IMR-90 (cell line): ENCODE measurements around the gene EVI5. TPM values are rescaled to one million over a fixed set of nuclear protein-coding genes. Genes with fewer than 3 reads are reported as not detected.

Experiments used
- ATAC-seq: fragments of 200-7000 bp; cut with Tn5 transposase; 2 replicates; pipeline ENCODE4 v1.9.1; 2020; ENCODE audit warnings: low read depth, mild to moderate bottlenecking, moderate library complexity
- BruUV-seq: library from RNA; stranded (reverse); fragments of 400-500 nt; replicated peaks from 2 replicates; lab custom pipeline; 2021; lab: Mats Ljungman, UMichigan
- CTCF ChIA-PET: fragments of 300-600 bp; formaldehyde crosslinking; extraction: SDS; loops from one replicate; lab custom pipeline; 2021; ENCODE audit warnings: antibody characterized with exemption; lab: Yijun Ruan, JAX
- POLR2A ChIA-PET: fragments of 300-600 bp; sonication (Branson Sonifier 250); formaldehyde crosslinking; loops from one replicate; lab custom pipeline; 2022; ENCODE audit warnings: antibody characterized with exemption; ENCODE audit not compliant: unreplicated experiment; lab: Charles Lee
- DNase-seq: peaks from one replicate; pipeline ENCODE4 v3.0.0; 2013
- H2AFZ ChIP-seq: replicated peaks from 2 replicates; pipeline ENCODE3; 2013; ENCODE audit warnings: low read length, mild to moderate bottlenecking; ENCODE audit not compliant: poor library complexity
- H2AK5ac ChIP-seq: 2 replicates; pipeline ENCODE4 v1.6.1; 2013; ENCODE audit warnings: low read depth, low read length, inconsistent platforms
- H2AK9ac ChIP-seq: replicated peaks from 2 replicates; pipeline ENCODE3; 2013; ENCODE audit warnings: mild to moderate bottlenecking, low read depth, low read length, moderate library complexity; ENCODE audit not compliant: poor library complexity
- H2BK120ac ChIP-seq: 2 replicates; pipeline ENCODE4 v1.6.1; 2013; ENCODE audit warnings: low read depth, low read length, inconsistent platforms
- H2BK15ac ChIP-seq: 3 replicates; pipeline ENCODE4 v1.6.1; 2013; ENCODE audit warnings: low read depth, low read length, inconsistent platforms
- H2BK20ac ChIP-seq: 2 replicates; pipeline ENCODE4 v1.6.1; 2013; ENCODE audit warnings: low read depth, mild to moderate bottlenecking, inconsistent platforms, low read length, moderate library complexity
- H2BK5ac ChIP-seq: 2 replicates; pipeline ENCODE4 v1.6.1; 2013; ENCODE audit warnings: mild to moderate bottlenecking, low read depth, low read length, inconsistent platforms; ENCODE audit not compliant: poor library complexity, severe bottlenecking
- H3K14ac ChIP-seq: replicated peaks from 2 replicates; pipeline ENCODE4 v1.6.1; 2013; ENCODE audit warnings: low read depth, low read length, inconsistent platforms
- H3K18ac ChIP-seq: 2 replicates; pipeline ENCODE4 v1.6.1; 2013; ENCODE audit warnings: low read depth, low read length, control low read depth
- H3K23ac ChIP-seq: 2 replicates; pipeline ENCODE4 v1.6.1; 2013; ENCODE audit warnings: low read depth, low read length, inconsistent platforms
- H3K27ac ChIP-seq: 2 replicates; pipeline ENCODE4 v1.5.1; 2013; ENCODE audit warnings: mild to moderate bottlenecking, control low read depth, low read length; ENCODE audit not compliant: insufficient read depth
- H3K27me3 ChIP-seq: 2 replicates; pipeline ENCODE4 v1.6.1; 2013; ENCODE audit warnings: low read length; ENCODE audit not compliant: control insufficient read depth, insufficient read depth
- H3K36me3 ChIP-seq: 2 replicates; pipeline ENCODE4 v1.6.1; 2013; ENCODE audit warnings: low read length, mixed read lengths; ENCODE audit not compliant: control insufficient read depth, insufficient read depth
- H3K4ac ChIP-seq: 2 replicates; pipeline ENCODE4 v1.6.1; 2013; ENCODE audit warnings: low read depth, low read length, inconsistent platforms
- H3K4me1 ChIP-seq: 2 replicates; pipeline ENCODE4 v1.6.1; 2013; ENCODE audit warnings: low read length, mixed read lengths; ENCODE audit not compliant: control insufficient read depth, insufficient read depth
- H3K4me2 ChIP-seq: 2 replicates; pipeline ENCODE4 v1.6.1; 2013; ENCODE audit warnings: low read depth, mild to moderate bottlenecking, control low read depth, low read length, moderate library complexity
- H3K4me3 ChIP-seq: 2 replicates; pipeline ENCODE4 v1.5.1; 2013; ENCODE audit warnings: low read depth, mild to moderate bottlenecking, control low read depth, low read length, moderate library complexity; ENCODE audit not compliant: insufficient read depth
- H3K56ac ChIP-seq: 2 replicates; pipeline ENCODE4 v1.6.1; 2013; ENCODE audit warnings: low read length, inconsistent platforms; ENCODE audit not compliant: insufficient read depth; ENCODE audit errors: extremely low read depth
- H3K79me1 ChIP-seq, 2 experiments: 2 replicates each; pipeline ENCODE4 v1.6.1; 2013; ENCODE audit warnings: low read length in 2 of 2, inconsistent platforms in 1 of 2, low read depth in 1 of 2
- H3K9ac ChIP-seq: 2 replicates; pipeline ENCODE4 v1.6.1; 2013; ENCODE audit warnings: low read depth, low read length, control low read depth
- H3K9me1 ChIP-seq: 2 replicates; pipeline ENCODE4 v1.6.1; 2013; ENCODE audit warnings: low read length, inconsistent platforms; ENCODE audit not compliant: insufficient read depth
- H3K9me3 ChIP-seq: 2 replicates; pipeline ENCODE4 v1.6.1; 2013; ENCODE audit warnings: low read length; ENCODE audit not compliant: control insufficient read depth, insufficient read depth
- H4K20me1 ChIP-seq: 2 replicates; pipeline ENCODE4 v1.6.1; 2013; ENCODE audit warnings: low read length, inconsistent platforms; ENCODE audit not compliant: insufficient read depth
- H4K5ac ChIP-seq: 2 replicates; pipeline ENCODE4 v1.6.1; 2013; ENCODE audit warnings: mild to moderate bottlenecking, low read depth, low read length, control low read depth
- H4K8ac ChIP-seq, 2 experiments: 2 replicates each; pipeline ENCODE4 v1.6.1; 2013; ENCODE audit warnings: low read depth in 2 of 2, low read length in 2 of 2, control low read depth in 1 of 2, inconsistent platforms in 1 of 2
- H4K91ac ChIP-seq: 2 replicates; pipeline ENCODE4 v1.6.1; 2013; ENCODE audit warnings: low read depth, low read length, inconsistent platforms; ENCODE audit not compliant: insufficient read depth
- BHLHE40 ChIP-seq: fragments of 150-350 bp; IDR thresholded peaks from 2 replicates; pipeline ENCODE4 v1.6.1; 2016; ENCODE audit warnings: mild to moderate bottlenecking, low read depth, low read length
- CEBPB ChIP-seq: IDR thresholded peaks from 2 replicates; pipeline ENCODE4 v1.6.1; 2012; ENCODE audit warnings: low read depth, low read length, improper control_type of control experiment
- CHD1 ChIP-seq: IDR thresholded peaks from 2 replicates; pipeline ENCODE4 v1.6.1; 2012; ENCODE audit warnings: low read depth, low read length, improper control_type of control experiment
- ELK1 ChIP-seq: fragments of 150-350 bp; IDR thresholded peaks from 2 replicates; pipeline ENCODE4 v1.6.1; 2016; ENCODE audit warnings: low read depth, mild to moderate bottlenecking, low read length, moderate library complexity, borderline replicate concordance
- FOS ChIP-seq: fragments of 150-350 bp; IDR thresholded peaks from 2 replicates; pipeline ENCODE4 v1.6.1; 2016; ENCODE audit warnings: low read depth, low read length
- MAFK ChIP-seq: IDR thresholded peaks from 2 replicates; pipeline ENCODE4 v1.6.1; 2012; ENCODE audit warnings: low read depth, low read length, improper control_type of control experiment
- MAZ ChIP-seq: IDR thresholded peaks from 2 replicates; pipeline ENCODE4 v1.6.1; 2012; ENCODE audit warnings: low read depth, mild to moderate bottlenecking, low read length, improper control_type of control experiment, moderate library complexity, borderline replicate concordance
- MXI1 ChIP-seq: IDR thresholded peaks from 2 replicates; pipeline ENCODE4 v1.6.1; 2012; ENCODE audit warnings: low read depth, mild to moderate bottlenecking, low read length, moderate library complexity, borderline replicate concordance
- NFE2L2 ChIP-seq: fragments of 150-350 bp; IDR thresholded peaks from 2 replicates; pipeline ENCODE4 v1.6.1; 2016; ENCODE audit warnings: low read depth, mild to moderate bottlenecking, low read length
- POLR2A ChIP-seq: IDR thresholded peaks from 2 replicates; pipeline ENCODE4 v1.6.1; 2012; ENCODE audit warnings: mild to moderate bottlenecking, low read depth, low read length
- RAD21 ChIP-seq: IDR thresholded peaks from 2 replicates; pipeline ENCODE4 v1.6.1; 2012; ENCODE audit warnings: low read length, improper control_type of control experiment
- RCOR1 ChIP-seq: IDR thresholded peaks from 2 replicates; pipeline ENCODE4 v1.6.1; 2012; ENCODE audit warnings: mild to moderate bottlenecking, low read length, improper control_type of control experiment; ENCODE audit not compliant: insufficient replicate concordance
- RFX5 ChIP-seq: IDR thresholded peaks from 2 replicates; pipeline ENCODE4 v1.8.0; 2012; ENCODE audit warnings: low read depth, mild to moderate bottlenecking, low read length, moderate library complexity
- SMC3 ChIP-seq: fragments of 150-350 bp; IDR thresholded peaks from 2 replicates; pipeline ENCODE4 v1.6.1; 2016; ENCODE audit warnings: low read depth, mild to moderate bottlenecking, antibody characterized with exemption, low read length, moderate library complexity
- USF2 ChIP-seq: fragments of 150-350 bp; IDR thresholded peaks from 2 replicates; pipeline ENCODE4 v1.6.1; 2017; ENCODE audit warnings: mild to moderate bottlenecking, antibody characterized with exemption, low read length, low read depth
- dilution Hi-C: fragments of 300-500 bp; cut with HindIII; formaldehyde crosslinking; loops from one replicate; pipeline ENCODE4 v1.14.3; 2018; ENCODE audit warnings: low sequenced_read_pairs; ENCODE audit not compliant: unreplicated experiment
- in situ Hi-C: fragments of 300-500 bp; cut with MboI; formaldehyde crosslinking; loops from 3 replicates; pipeline ENCODE4 v1.14.3; 2019; ENCODE audit warnings: low sequenced_read_pairs, inconsistent platforms, mixed read lengths
- intact Hi-C: fragments of 100-400 bp; cut with micrococcal nuclease; formaldehyde crosslinking; loops from 2 replicates; pipeline ENCODE4 v1.10.0; 2022
- polyA plus RNA-seq, 3 experiments: library from polyadenylated mRNA; depleted of rRNA; stranded (reverse); fragments of >200 nt; gene quantifications; 2 replicates each; pipeline ENCODE4 v1.2.3, GENCODE V29; 2012; ENCODE audit warnings: low replicate concordance in 1 of 3
- total RNA-seq: library from RNA; depleted of rRNA; stranded (reverse); fragments of >200 nt; gene quantifications from 2 replicates; pipeline ENCODE4 v1.2.3, GENCODE V29; 2012
- TF ChIP-seq, protein P1 (sequence below): conservative IDR thresholded peaks from 2 replicates; pipeline ENCODE4 v1.5.1; 2012; ENCODE audit warnings: mild to moderate bottlenecking, low read depth, low read length, improper control_type of control experiment

EVI5 gene
- total and polyA plus RNA-seq, 2 of the 4 experiments (the other 2 are of a cell fraction) = 13.9 to 26.9 TPM

GRCh38 chr1:92695104-92695503 is 89.8 kb downstream of the EVI5 start:
- no peak overlapping the region for H2BK120ac ChIP-seq
- in situ Hi-C loops = no loop called here
- H4K20me1 ChIP-seq = no peaks in the 10 kb centered on the region
- no peak overlapping the region for H3K18ac ChIP-seq
- no peak overlapping the region for H3K56ac ChIP-seq
- no peak overlapping the region for H3K27ac ChIP-seq
- no peak overlapping the region for H4K5ac ChIP-seq
- no TSS peak for BruUV-seq
- no peak overlapping the region for H3K4ac ChIP-seq
- no peaks in the 10 kb centered on the region; the same call in 1 of the 2 replicates for H3K9me1 ChIP-seq
- no peak overlapping the region for H3K14ac ChIP-seq
- no peak overlapping the region for H4K91ac ChIP-seq
- peaks cover 1% of the 10 kb centered on the region; the same call in 1 of the 2 replicates for H3K4me1 ChIP-seq
- no peak overlapping the region for H2AFZ ChIP-seq
- H3K27me3 ChIP-seq = no peaks in the 10 kb centered on the region
- H3K36me3 ChIP-seq = peaks cover 12% of the 10 kb centered on the region
- H2BK20ac ChIP-seq = no peak overlapping the region
- no peak overlapping the region for H2AK9ac ChIP-seq
- H2BK5ac ChIP-seq = peak overlapping the region; percentile 25
- H3K9ac ChIP-seq = no peak overlapping the region
- ATAC-seq (peak; percentile 32), DNase-seq (peak; percentile 66)
- CTCF ChIA-PET = no interaction called here
- H3K79me1 ChIP-seq = peaks cover 2 to 6% of the 10 kb centered on the region in 2 experiments; a peak in 1 of 4 replicates
- no peak overlapping the region for H2AK5ac ChIP-seq
- H4K8ac ChIP-seq = no peak overlapping the region
- H3K4me3 ChIP-seq = no peak overlapping the region
- dilution Hi-C loops = no loop called here
- no peak overlapping the region for H3K23ac ChIP-seq
- intact Hi-C loops = no loop called here
- no peak overlapping the region for H3K4me2 ChIP-seq
- TF ChIP-seq MAZ = no peak
- TF ChIP-seq USF2 = no peak
- TF ChIP-seq RAD21 = no peak
- TF ChIP-seq BHLHE40 = no peak
- no peak for TF ChIP-seq CHD1
- TF ChIP-seq MAFK = no peak
- no peak for TF ChIP-seq ELK1
- TF ChIP-seq RFX5 = no peak
- no peak for TF ChIP-seq CEBPB
- no peak for TF ChIP-seq POLR2A
- TF ChIP-seq FOS = no peak
- TF ChIP-seq MXI1 = no peak
- TF ChIP-seq NFE2L2 = no peak
- TF ChIP-seq SMC3 = no peak
- TF ChIP-seq RCOR1 = no peak
- TF ChIP-seq, protein P1, sequence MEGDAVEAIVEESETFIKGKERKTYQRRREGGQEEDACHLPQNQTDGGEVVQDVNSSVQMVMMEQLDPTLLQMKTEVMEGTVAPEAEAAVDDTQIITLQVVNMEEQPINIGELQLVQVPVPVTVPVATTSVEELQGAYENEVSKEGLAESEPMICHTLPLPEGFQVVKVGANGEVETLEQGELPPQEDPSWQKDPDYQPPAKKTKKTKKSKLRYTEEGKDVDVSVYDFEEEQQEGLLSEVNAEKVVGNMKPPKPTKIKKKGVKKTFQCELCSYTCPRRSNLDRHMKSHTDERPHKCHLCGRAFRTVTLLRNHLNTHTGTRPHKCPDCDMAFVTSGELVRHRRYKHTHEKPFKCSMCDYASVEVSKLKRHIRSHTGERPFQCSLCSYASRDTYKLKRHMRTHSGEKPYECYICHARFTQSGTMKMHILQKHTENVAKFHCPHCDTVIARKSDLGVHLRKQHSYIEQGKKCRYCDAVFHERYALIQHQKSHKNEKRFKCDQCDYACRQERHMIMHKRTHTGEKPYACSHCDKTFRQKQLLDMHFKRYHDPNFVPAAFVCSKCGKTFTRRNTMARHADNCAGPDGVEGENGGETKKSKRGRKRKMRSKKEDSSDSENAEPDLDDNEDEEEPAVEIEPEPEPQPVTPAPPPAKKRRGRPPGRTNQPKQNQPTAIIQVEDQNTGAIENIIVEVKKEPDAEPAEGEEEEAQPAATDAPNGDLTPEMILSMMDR = no peak
- POLR2A ChIA-PET = no interaction called here
- no peaks in the 10 kb centered on the region for H3K9me3 ChIP-seq
- H2BK15ac ChIP-seq = no peak overlapping the region
